Endometrium (tissue), 2 donors: ENCODE results near the gene FGD4.

ENCODE experiments used
- FAIRE-seq: peaks from 2 replicates; lab custom pipeline; 2012; peaks lifted over from hg19 to GRCh38; lab: Jason Lieb, UNC
- donor health status: control.
- donor health status: control.

FGD4 gene

DNA sequence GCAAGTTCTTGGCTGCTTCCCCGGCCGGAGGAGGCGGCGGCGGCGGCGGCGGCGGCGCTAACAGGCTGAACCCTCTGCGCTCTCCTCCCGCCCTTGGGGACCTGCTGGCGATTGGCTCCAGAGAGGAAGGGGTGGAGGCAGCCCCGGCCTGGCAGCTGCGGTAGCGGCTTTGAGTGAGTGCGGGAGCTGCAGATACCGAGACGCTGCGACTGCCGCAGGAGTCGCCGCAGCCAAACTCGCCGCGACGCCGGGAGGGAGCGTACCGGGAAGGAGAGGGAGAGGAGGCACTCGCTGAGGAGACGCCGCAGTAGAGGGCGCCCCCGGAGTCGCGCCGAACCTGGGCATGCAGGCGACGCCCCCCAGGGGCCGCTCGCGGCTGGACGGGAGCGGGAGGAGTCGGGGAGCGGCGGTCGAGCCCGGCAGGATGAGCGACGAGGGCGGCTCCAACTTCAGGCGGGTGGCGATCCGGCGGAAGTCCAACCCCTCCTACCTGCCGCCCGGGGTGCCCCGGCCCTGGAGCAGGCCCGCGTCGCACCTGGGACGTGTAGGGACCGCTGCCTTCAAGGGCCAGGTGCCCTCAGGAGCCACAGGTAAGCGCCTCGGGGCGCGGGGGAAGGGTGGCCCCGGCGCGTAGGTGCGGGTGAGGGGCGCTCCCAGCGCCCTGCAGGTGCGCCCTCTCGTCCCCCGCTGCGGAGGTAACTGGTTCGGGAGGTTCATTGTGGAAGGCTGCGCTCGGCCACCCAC, at the start of gene FGD4:
FGD4 (plus strand) TSS at position 189 of the 744 bp plus-strand sequence.
- no peak for FAIRE-seq

DNA sequence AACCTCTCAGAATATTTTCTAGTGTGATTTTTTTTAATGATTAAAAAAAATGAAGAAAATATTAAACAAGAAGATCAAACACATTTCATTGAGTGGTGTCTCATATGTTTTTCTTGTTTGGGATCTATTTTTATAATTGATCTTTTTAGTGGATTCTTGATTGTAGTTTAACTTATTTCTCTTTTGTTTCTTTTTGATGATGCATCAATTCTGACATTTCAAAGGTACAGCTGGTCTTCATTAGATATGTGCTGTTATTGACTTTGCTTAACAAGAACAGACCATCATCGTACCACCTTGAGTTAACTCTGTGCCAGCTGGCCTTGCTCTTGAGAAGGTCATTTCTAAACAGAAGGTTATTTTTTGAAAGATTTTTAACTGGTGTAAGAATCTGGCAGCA, 45.8 kb upstream of the FGD4 start:
- FAIRE-seq, result no peak

- no peak for FAIRE-seq
Observed at GRCh38 chr12:32357601-32358249, 41.6 kb upstream of the FGD4 start.

DNA sequence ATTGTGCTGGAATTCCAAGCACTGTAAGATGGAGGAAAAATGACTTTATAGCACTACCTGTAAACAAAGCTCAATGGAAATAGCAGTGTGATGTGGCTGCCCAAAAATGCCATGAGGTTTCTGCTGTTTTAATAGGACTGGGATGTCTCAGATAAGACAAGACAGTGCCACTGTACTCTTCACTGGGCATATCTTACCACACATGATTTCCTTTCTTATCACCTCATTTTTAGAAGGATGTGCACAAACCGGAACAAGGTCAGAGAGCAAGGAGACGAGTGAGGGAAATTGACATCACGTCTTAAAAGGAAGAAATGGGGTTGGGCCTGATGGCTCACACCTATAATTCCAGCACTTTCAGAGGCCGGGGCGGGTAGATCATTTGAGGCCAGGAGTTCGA, 38.4 kb upstream of the FGD4 start:
- no peak for FAIRE-seq

- no peak for FAIRE-seq
Observed at GRCh38 chr12:32362892-32363291, 36.5 kb upstream of the FGD4 start.

- no peak for FAIRE-seq
Observed at GRCh38 chr12:32365473-32366064, 33.8 kb upstream of the FGD4 start.

GRCh38 chr12:32366714-32367113, 32.6 kb upstream of the FGD4 start:
- no peak for FAIRE-seq

DNA sequence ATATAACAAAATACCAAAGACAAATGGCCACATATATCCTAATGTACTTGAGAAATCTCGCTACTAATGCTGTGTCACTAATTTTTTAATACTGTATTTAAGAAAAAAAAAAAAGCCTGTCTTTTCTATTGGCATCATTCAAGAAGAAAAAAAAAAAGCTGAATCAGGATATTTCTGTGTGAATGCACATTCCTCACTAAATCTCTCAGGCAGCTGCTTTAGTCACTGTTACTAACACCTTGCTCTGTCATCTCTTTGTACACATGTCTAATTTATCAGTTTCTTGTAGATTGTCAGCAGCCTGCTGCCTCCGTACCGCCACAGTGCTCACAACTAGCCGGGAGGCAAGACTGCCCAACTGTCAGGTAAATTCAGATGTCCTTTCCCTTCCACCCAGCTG, 32.0 kb upstream of the FGD4 start:
- FAIRE-seq, result no peak

DNA sequence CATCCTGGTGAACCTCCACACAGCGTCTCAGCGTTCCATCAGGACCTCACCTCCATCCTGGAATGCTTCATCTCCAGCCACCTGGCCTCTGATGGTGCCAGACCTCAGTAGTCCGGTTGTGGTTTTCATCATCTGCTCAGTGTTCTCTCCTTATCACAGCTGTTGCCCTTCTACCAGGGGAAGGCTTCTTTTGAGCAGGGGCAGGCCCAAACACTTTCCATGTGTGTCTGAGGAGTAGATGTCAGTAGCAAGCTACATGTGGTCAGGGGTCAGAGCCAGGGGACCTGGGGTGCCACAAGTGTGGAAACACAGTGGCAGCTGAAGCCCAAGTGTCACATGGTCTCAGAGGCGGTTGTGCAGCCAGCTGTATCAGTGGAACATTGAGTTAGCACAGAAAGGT, 30.2 kb upstream of the FGD4 start:
- FAIRE-seq, result no peak

DNA sequence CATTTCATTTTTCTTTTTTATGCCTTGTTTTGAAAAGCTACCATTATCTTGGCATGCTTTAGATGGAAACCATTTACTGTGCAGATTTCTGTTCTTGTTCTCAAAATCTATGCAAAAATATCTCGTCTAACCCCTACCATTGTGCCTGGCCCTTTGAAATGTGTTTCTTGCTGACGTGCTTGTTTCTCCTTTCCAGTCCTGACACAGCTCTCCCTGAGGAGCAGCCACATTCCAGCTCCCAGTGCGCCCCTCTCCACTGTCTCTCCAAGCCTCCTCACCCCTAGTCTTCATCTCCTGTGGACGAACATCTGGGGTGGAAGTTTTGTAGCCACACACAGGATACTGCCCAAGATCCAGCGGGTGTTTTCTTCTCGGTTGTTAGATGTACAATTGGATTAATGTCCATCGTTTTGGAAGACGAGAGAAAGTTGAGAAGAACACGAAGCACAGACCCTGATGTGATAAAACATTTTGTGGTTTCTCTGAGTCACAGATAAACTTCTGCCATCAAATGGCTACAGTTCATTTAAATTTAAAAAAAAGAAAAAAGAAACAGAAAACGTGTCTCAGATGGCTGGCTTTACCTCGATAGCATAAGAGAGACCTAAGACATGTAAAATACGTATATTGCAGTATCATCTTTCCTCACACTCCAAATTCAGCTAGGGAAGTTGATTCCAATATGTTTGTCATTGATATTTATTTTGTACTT, 21.9 kb upstream of the FGD4 start:
- FAIRE-seq, result no peak

GRCh38 chr12:32379213-32379612, 20.1 kb upstream of the FGD4 start:
- no peak for FAIRE-seq

DNA sequence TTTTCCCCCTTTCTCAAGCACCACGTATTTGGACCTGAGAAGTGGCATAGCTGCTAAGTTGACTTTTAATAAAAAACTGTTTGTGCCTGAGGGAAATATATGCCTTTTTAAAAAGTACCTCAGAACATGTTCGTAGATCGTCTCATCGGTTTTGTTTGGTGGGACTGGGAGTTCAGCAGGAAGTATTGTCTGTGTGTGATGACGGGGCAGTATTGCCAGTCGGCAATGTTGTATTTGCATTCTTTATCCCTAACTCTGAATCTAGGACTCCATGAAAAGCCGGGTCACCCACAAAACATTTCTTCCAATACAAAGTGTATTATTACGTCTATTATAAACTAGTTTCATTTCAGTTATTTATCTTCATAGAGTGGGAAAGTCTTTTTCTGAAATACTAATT, 19.7 kb upstream of the FGD4 start:
- FAIRE-seq, result no peak

DNA sequence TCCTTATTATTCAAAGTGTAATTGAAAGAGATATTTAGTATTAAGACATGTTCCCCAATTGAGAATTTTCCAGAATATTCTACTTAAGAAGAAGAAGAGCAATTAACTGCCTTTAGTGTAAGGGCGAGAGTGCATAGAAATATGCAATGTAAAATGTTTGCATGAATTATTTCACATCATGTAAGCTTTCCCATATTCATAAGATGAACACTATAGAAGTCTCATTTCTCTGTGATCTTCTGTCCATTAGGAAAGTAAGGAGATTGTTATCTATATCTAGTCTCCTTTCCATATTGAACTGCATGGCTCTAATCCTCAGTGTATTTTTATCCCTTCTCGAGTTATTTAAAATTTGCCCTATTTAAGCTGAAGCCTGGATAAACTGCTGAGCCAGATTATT, 17.1 kb upstream of the FGD4 start:
- no peak for FAIRE-seq

DNA sequence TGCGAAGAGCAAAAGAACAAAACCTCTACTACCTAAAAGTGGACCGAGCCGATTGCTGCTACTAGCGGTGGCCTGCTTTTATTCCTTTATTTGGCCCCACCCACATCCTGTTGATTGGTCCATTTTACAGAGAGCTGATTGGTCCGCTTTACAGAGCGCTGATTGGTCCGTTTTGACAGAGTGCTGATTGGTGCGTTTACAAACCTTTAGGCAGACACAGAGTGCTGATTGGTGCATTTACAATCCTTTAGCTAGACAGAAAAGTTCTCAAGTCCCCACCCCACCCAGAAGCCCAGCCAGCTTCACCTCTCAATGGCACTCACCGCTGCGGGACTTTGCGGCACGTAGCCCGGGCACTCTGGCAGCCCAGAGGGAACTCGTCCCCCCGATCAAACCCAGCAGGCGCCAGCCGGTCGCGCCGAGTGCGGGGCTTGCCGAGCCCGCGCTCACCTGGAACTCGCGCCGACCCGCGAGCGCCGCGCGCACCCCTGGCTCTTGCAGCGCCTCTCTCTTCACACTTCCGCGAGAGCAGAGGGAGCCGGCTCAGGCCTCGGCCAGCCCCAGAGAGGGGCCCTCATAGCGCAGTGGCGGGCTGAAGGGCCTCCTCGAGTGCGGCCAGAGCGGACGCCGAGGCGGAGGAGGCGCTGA, 8.7 kb upstream of the FGD4 start:
- FAIRE-seq, result no peak

GRCh38 chr12:32395026-32395425, 4.3 kb upstream of the FGD4 start:
- no peak for FAIRE-seq

DNA sequence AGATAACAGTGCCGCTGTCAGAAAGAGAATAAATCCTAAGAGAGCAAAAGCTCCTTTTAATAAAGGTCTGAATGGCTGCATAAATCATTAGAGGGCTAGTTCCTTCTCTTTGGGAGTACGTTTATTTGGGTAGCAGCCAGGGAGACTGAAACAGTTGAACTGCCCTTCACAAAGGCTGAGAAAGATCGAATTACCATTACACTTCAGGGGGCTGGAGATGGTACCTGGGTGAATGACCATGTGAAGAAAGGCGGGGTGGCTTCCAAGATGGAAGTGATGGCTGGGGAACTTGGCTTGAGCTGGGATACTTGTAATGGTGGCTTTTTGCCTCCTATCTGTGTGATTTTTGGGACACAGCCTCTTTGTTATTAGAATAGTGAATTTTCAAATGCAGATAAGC, 1.7 kb upstream of the FGD4 start:
- no peak for FAIRE-seq

GRCh38 chr12:32398181-32398580, 1.2 kb upstream of the FGD4 start:
- no peak for FAIRE-seq

DNA sequence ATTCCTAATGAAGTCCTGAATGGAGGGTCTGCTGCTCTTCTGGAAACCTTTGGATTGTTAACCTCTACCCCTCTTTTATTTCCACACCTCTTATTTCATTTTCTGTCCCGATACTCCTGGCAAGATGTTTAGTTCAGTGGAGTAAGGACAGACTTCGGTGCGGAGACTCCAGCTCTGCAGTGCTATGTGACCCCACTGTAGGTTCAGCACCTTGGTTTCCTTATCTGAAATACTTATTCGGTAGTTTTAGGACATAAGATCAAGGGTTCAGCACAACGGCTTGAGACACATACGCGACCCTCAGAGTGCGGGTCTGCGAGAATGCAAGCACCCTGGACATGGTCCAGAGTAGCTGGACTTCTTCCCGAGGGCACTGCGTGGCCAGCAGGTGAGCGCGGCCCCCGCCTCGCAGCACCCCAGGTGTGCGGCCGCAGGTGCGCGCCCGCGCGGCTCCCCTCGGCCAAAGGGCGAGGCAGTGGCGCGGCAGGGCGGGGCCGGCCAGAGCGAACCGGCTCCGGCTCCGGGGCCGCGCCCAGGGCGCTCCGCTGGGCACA, 465 bp upstream of the FGD4 start:
- no peak for FAIRE-seq

DNA sequence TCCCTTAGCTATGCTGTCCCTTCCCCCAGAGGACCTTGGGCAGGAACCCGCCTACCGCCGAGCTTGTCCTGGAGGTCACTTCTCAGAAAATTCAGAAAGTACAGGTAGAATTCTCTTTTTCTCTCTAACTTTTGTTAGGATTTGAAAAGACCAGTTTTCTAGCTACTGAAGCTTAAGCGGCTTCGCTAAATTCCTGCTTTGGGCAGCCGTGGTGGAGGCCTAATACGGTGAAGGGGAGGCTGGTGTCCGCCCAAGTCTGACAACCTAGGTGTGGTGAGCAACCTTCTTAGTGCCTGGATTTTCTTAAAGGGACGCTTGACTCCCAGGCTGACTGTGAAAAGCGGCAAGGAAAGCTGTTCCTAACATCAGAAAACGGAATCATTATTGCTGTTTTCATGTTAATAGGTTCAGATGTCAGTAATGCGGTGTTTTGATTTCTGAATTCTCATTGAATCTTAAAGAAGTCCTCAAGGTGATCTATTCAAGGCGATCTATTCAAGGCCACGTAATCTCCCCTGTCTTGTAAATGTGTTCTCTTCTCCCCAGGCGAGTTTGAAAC, 835 bp downstream of the FGD4 start:
- no peak for FAIRE-seq

GRCh38 chr12:32400866-32401265, 1.5 kb downstream of the FGD4 start:
- no peak for FAIRE-seq

DNA sequence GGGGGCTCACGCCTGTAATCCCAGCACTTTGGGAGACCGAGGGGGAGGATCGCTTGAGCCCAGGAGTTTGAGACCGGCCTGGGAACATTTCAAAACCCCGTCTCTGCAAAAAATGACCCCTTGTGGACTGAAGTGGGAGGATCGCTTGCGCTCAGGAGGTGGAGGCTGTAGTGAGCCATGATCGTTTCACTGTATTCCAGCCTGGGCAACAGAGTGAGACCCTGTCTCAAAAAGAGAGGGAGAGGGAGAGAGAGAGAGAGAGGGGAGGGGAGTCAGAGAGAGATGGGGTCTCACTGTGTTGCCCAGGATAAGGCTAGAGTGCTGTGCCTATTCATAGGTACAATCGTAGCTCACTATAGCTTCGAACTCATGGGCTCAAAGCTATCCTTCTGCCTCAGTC, 2.8 kb downstream of the FGD4 start:
- no peak for FAIRE-seq

DNA sequence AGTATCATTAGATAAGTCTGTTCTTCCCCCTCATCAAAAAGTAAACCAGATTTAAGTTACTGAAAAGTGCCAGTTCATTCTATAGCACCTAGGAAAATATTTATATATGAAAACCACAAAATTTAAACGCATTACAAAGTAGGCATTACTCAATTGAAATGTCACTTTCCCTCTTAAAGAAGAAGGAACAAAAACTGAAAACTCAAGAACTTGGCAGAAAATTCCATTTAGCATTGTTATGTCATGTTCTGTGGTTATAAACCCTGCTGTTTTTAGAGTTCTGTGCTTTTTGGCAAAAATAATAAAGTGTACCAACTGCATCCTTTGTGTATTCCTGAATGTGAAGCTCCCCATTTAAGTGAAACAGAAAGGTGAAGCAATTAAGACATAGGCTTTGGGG, 3.6 kb downstream of the FGD4 start:
- no peak for FAIRE-seq
